Fibroblast of skin of back (primary cell): ENCODE measurements around the gene SHANK1.
"Not testable (repeated sequence)": the region's sequence is repeated elsewhere in the genome, so short reads cannot be mapped to it uniquely, and the experiment has no call there.

Experiments used
- DNase-seq: peaks from one replicate; pipeline ENCODE4 v3.0.0-alpha.2; 2013

SHANK1 gene

DNA sequence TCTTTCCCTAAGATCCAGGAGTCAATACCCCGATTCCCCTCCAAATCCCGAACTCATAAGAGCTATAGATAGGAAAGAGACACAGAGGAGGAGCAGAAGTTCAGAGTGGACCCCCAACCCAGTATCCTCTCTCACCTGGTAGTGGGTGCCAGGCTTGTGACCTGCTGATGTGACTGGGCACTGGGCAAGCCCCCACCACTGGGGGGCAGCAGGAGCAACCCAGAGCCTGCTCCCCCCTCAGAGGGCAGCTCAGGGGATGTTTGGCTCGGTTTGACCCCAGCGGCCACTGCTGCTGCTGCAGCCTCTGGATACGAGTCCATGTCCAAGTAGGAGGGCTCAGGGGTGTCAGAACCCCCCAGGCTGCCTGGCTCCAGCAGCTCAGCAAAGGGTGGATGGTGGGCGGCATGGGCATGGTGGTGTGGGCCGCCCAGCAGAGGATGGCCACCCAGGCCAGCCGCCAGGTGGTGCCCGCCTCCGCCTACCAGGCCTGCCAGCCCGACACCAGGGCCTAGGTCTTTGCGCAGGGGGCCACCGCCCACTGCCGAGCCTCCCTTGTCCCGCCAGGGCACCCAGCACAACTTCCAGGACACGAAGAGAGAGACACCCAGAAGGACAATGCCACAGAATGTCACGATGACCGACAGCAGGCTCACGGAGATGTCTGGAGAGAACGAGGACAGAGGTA is 87.3 kb downstream of the SHANK1 start:
- DNase-seq, result no peak

DNA sequence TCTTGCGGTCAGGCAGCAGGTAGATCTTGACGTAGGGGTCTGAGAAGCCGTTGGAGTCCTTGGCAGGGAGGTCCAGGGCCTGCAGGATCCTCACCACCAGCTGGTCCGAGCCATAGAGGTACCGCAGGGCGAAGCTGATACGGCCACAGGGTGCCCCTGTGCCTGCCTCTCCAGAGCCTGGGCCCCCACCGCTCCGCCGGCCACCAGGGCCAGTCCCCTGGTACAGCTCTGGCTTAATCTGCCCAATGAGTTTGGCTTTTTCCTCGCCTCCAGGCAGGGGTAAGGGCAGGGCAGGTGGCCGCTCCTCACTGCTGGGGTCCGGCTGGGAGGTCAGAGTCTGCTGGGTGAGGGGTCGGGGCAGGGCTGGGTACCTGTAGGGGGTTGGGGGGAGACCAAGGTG is 89.8 kb downstream of the SHANK1 start:
- DNase-seq, result no peak

DNA sequence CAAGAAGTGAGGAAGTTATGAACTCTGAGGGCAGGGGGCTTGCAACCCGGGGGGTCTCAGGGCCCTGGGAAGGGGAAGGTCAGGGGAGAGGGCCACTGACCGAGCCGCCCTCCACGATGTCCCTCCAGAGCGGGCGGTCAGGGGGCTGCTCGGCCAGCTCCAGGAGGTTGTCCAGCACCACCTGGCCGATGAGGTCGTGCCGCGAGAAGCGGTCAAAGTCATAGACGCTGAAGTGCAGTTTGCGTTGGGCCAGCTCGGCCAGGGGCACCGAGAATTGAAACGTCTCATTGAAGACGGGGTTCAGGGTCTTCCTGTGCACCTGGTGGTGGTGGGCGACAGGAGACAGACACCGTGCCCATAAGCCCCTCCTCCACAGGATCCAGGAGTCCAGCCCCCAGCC is 90.4 kb downstream of the SHANK1 start:
- DNase-seq, result no peak

DNA sequence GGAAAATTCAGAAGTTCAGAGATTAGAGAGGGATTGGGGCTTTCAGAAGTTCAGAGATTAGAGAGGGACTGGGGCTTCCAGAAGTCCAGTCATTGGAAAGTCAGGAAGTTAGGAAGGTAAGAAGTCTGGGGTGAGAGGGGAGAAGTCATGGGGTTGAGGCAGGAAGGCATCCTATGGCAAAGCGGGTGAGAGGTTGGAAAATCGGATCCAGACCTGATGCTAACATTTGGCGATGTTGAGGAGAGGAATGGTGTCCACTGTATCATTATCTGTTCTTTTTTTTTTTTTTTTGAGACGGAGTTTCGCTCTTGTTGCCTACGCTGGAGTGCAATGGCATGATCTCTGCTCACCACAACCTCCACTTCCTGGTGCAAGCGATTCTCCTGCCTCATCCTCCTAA is 91.1 kb downstream of the SHANK1 start:
- no peak for DNase-seq

DNA sequence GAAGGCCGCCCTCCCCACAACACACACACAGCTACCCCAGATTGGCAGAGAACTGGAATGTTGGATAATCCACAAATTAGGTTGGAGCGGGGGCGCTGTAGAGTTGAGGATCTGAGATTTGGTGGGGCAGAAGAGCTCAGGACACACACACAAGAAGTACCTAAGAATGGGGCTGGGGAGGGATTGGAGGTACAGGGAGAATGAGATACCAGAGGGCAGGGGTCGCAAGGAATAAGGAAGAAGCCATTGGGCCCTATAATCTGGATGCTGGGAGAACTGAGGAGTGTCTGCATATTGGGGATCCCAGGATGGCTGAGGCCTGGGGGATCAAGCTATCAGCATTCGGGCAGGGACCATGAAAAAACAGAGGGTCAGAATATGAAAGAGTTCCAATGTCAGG is 91.5 kb downstream of the SHANK1 start:
- no peak for DNase-seq

DNA sequence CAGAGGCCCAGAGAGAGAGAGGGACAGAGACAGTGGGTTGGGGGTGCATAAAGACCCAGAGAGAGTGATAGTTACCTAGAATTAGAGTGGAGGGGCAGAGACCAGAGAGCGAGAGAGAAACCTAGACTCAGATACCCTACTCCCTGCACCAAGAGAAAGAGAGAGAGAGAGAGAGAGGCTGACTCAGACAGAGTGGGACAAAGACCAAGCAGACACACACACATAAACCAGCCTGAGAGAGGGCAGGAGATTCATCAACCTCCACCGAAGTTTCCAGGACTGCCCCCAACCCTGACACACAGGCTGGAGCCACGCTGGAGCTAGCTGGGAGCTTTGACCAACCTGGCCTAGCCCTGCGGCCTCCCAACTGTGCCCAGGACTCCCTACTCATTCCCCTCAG is 92.8 kb downstream of the SHANK1 start:
- DNase-seq, result no peak

DNA sequence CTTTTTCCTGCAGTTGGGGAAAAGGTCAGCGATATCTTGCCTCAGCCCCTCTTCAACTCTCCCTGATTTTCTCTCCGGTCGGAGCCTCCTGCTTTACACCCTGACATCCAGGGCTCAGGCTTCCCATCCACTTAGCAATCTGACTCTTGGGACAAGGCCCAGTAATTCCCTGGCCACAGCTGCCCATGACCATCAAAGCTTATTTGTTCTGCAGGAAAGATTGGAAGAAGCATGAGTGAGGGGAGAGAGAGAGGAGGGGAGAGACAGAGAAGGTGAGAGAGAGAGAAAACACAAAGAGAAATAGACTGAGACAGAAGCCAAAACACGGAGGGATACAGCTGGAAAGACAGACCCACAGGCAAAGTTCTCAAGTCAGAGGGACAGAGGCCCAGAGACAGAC is 93.6 kb downstream of the SHANK1 start:
- DNase-seq, result no peak

DNA sequence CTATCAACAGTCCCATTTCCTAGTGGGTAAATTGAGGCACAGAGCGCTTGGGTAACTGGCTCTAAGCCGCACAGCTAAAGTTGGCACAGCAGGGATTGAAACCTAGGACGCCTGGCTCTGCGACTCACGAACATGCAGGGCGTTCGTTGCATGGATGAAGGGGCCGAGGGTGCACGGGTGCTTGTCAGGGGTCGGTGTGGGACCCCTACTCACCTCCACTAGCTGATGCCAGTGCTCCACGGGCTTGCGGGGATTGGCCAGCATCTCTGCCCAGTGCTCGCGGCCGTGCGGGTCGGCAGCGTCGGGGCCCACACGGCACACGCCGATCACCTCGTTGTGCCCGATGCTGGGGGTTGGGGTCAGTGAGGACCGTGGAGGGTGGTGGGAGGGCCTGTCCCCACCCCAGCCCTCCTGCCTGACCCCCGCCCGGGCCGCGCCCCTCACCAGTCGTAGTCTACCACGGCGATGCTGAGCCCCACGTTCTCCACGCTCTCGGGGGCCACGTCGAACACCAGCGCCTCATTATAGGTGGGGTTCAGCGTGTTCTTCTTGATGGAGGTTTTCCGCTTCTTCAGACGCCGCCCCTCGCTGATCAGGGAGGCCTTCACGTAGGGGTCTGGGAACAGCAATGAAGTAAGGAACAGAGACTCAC is 94.5 kb downstream of the SHANK1 start:
- no peak for DNase-seq

DNA sequence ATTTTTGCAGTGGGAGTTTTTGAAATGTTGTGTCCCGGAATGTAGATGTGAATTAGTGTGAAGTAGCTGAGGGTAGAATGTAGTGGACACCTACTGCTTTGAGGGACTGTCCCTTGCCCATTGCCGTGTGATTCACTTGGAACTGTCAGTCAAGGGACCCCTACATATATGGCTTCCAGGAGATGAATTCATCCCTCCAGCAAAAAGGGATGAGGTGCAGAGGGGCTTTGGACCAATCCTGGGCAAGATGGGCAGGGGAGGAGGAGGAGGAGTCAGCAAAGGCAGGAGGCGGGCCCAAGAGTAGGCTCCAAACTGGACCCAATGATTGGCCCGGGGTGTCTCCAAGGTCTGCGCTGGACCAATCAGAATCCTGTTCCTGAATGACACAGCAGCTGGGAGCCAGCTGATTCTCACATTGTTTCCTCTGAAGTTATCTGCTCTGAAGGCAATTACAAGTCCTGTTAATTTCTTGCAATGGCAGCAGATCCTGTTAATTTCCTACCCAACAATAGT is 99.2 kb downstream of the SHANK1 start:
- DNase-seq, result not testable (repeated sequence)

DNA sequence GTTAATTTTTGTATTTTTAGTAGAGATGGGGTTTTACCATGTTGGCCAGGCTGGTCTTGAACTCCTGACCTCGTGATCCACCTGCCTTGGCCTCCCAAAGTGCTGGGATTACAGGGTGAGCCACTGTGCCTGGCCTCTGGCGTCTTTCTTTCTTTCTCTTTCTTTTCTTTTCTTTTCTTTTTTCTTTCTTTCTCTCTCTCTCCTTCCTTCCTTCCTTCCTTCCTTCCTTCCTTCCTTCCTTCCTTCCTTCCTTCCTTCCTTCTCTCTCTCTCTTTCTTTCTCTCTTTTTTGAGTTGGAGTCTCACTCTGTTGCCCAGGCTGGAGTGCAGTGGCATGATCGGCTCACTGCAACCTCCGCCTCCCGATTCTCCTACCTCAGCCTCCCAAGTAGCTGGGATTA is 100.4 kb downstream of the SHANK1 start:
- DNase-seq, result not testable (repeated sequence)

DNA sequence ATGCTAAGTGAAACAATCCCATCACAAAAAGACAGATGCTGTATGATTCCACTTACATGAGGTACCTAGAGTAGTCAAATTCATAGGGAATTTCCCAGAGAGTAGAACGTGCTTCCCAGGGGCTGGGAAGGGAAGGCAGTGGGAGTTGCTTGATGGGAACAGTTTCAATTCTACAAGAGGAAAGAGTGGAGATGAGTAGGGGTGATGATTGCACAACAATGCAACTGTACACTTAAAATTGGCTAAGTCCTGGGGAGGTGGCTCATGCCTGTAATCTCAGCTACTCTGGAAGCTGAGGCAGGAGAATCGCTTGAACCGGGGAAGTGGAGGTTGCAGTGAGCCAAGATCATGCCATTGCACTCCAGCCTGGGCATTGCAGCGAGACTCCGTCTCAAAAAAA is 101.2 kb downstream of the SHANK1 start:
- not testable (repeated sequence) for DNase-seq

DNA sequence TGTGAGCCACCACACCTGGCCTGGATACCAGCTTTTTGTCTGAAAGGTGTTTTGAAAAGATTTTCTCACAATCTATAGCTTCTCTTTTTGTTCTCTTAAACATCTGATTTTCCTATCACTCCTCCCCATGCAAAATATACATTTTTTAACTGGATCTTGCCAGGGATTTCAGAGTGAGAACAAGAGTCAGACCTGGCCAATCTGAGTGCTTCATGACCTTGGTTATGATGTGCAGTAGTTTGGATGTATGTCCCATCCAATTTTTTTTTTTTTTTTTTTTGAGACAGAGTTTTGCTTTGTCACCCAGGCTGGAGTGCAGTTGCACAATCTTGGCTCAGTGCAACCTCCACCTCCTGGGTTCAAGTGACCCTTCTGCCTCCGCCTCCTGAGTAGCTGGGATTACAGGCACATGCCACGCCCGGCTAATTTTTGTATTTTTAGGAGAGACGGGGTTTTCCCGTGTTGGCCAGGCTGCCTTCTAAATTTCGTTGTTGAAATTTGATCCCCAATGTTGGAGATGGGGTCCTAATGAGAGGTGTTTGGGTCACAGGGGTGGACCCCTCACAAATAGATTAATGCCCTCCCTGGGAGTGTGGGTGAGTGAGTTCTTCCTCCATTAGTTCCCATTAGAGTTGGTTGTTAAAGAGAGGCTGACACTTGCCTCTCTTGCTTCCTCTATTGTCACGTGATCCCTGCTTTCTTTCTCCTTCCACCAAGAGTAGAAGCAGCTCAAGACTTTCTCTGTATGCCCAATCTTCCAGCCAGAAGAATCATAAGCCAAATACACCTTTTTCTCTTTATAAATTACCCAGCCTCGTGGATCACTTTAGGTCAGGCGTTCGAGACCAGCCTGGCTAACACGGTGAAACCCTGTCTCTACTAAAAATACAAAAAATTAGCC is 106.8 kb downstream of the SHANK1 start:
- DNase-seq, result not testable (repeated sequence)
